ENCODE data around the gene FGL2. TPM values are rescaled to one million over a fixed set of nuclear protein-coding genes. Genes with fewer than 3 reads are reported as not detected.
"Not testable (repeated sequence)": the region's sequence is repeated elsewhere in the genome, so short reads cannot be mapped to it uniquely, and the experiment has no call there.

Gene FGL2
- total RNA-seq, 2 experiments from 2014 or later, result 0.06 to 0.72 TPM

- Histone ChIP-seq H3K9me3 (ENCODE audit: low read length) (no peaks in the 10 kb centered on the region), H3K9me2 (ENCODE audit: insufficient read depth, low read length) (no peaks in the 10 kb centered on the region), H3K27ac (ENCODE audit: low read depth, low read length, poor library complexity, severe bottlenecking) (no peak overlapping the region), H4K20me1 (ENCODE audit: insufficient read depth, low read length) (no peaks in the 10 kb centered on the region), H3K4me3 (ENCODE audit: low read depth, low read length, poor library complexity, severe bottlenecking) (no peak overlapping the region), H2AFZ (ENCODE audit: low read length) (no peak overlapping the region), H3K36me3 (ENCODE audit: insufficient read depth, low read length) (no peaks in the 10 kb centered on the region), H3K4me2 (ENCODE audit: low read length) (no peak overlapping the region), H3K4me1 (ENCODE audit: insufficient read depth, low read length, poor library complexity, severe bottlenecking) (no peaks in the 10 kb centered on the region), H3K79me2 (ENCODE audit: insufficient read depth, low read depth, low read length) (no peaks in the 10 kb centered on the region)
- POLR2A ChIA-PET, result interaction anchor here (0.6 kb wide), 2 partner anchors 139 to 410 kb away, joined by 4 read pairs; no protein-coding TSS in a partner anchor
- BruUV-seq (replicated peaks), result no TSS peak
- intact Hi-C loops (cut with micrococcal nuclease; ENCODE audit: unreplicated experiment), result no loop called here
- no peak for DNase-seq (ENCODE audit: low spot score)
- TF ChIP-seq CTCF (conservative IDR thresholded peaks at IDR 0.05; ENCODE audit: low read length) (no peak), EZH2phosphoT487 (IDR thresholded peaks at IDR 0.05; ENCODE audit: borderline replicate concordance, low read depth, low read length) (no peak)
- CTCF ChIA-PET (ENCODE audit: unreplicated experiment), result no interaction called here
Observed at GRCh38 chr7:77235276-77235675, 35.7 kb upstream of the FGL2 start.

- no peaks in the 10 kb centered on the region for H4K20me1 ChIP-seq (ENCODE audit: insufficient read depth, low read length)
- ChIA-PET POLR2A (no interaction called here), CTCF (ENCODE audit: unreplicated experiment) (no interaction called here)
- H3K79me2 ChIP-seq (ENCODE audit: insufficient read depth, low read depth, low read length), result no peaks in the 10 kb centered on the region
- H3K36me3 ChIP-seq (ENCODE audit: insufficient read depth, low read length), result no peaks in the 10 kb centered on the region
- no peak overlapping the region for H3K4me2 ChIP-seq (ENCODE audit: low read length)
- no peak for TF ChIP-seq CTCF (conservative IDR thresholded peaks at IDR 0.05; ENCODE audit: low read length)
- TF ChIP-seq EZH2phosphoT487 (IDR thresholded peaks at IDR 0.05; ENCODE audit: borderline replicate concordance, low read depth, low read length), result no peak
- H3K4me1 ChIP-seq (ENCODE audit: insufficient read depth, low read length, poor library complexity, severe bottlenecking), result no peaks in the 10 kb centered on the region
- intact Hi-C loops (cut with micrococcal nuclease; ENCODE audit: unreplicated experiment), result no loop called here
- H3K9me3 ChIP-seq (ENCODE audit: low read length), result no peaks in the 10 kb centered on the region
- H3K27ac ChIP-seq (ENCODE audit: low read depth, low read length, poor library complexity, severe bottlenecking), result no peak overlapping the region
- H2AFZ ChIP-seq (ENCODE audit: low read length), result no peak overlapping the region
- no peaks in the 10 kb centered on the region for H3K9me2 ChIP-seq (ENCODE audit: insufficient read depth, low read length)
- DNase-seq (ENCODE audit: low spot score), result no peak
- no TSS peak for BruUV-seq (replicated peaks)
- no peak overlapping the region for H3K4me3 ChIP-seq (ENCODE audit: low read depth, low read length, poor library complexity, severe bottlenecking)
Observed at GRCh38 chr7:77232467-77232866, 32.8 kb upstream of the FGL2 start.

DNA sequence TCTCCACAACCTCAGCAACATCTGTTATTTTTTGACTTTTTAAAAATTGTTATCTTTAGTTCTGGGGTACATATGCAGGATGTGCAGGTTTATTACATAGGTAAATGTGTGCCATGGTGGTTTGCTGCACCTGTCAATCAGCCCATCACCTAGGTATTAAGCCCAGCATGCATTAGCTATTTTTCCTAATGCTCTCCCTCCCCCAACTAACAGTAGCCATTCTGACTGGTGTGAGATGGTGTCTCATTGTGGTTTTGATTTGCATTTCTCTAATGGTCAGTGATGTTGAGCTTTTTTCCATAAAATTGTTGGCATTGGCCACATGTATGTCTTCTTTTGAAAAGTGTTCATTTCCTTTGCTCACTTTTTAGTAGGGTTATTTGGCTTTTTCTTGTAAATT lies 29.2 kb upstream of the FGL2 start:
- H3K36me3 ChIP-seq (ENCODE audit: insufficient read depth, low read length); CTCF ChIA-PET (ENCODE audit: unreplicated experiment); intact Hi-C loops (cut with micrococcal nuclease; ENCODE audit: unreplicated experiment): not testable (repeated sequence)

More for the DNA sequence above, 29.2 kb upstream of the FGL2 start:
- H3K79me2 ChIP-seq (ENCODE audit: insufficient read depth, low read depth, low read length); H4K20me1 ChIP-seq (ENCODE audit: insufficient read depth, low read length); BruUV-seq (replicated peaks); H3K4me1 ChIP-seq (ENCODE audit: insufficient read depth, low read length, poor library complexity, severe bottlenecking); H3K27ac ChIP-seq (ENCODE audit: low read depth, low read length, poor library complexity, severe bottlenecking); H3K9me2 ChIP-seq (ENCODE audit: insufficient read depth, low read length); H3K9me3 ChIP-seq (ENCODE audit: low read length); H3K4me3 ChIP-seq (ENCODE audit: low read depth, low read length, poor library complexity, severe bottlenecking); DNase-seq (ENCODE audit: low spot score); H2AFZ ChIP-seq (ENCODE audit: low read length); POLR2A ChIA-PET; H3K4me2 ChIP-seq (ENCODE audit: low read length): not testable (repeated sequence)
